Glomerular endothelial cell (primary cell): Measurements from ENCODE around the gene ZMYND19. TPM values are rescaled to one million over a fixed set of nuclear protein-coding genes. Genes with fewer than 3 reads are reported as not detected.
"Not testable (repeated sequence)": the region's sequence is repeated elsewhere in the genome, so short reads cannot be mapped to it uniquely, and the experiment has no call there.

Experiments used
- DNase-seq: peaks from one replicate; pipeline ENCODE4 v3.0.0-alpha.2; 2011; ENCODE audit warnings: low read depth, low spot score; ENCODE audit errors: extremely low read depth
- total RNA-seq: library from RNA; depleted of rRNA; stranded (reverse); fragments of >200 nt; gene quantifications from 2 replicates; pipeline ENCODE4 v1.2.3, GENCODE V29; 2015

ZMYND19 gene
- total RNA-seq, 1 donor from 2014 or later, result 31.2 TPM

GRCh38 chr9:137534256-137535119 lies 55.8 kb downstream of the ZMYND19 start:
- peak; percentile 39 for DNase-seq

GRCh38 chr9:137532891-137533468 lies 57.3 kb downstream of the ZMYND19 start:
- DNase-seq, result not testable (repeated sequence)

Other genes with a start within 250 kb of the ZMYND19 start
- gene EXD3, start 167.3 kb downstream of the ZMYND19 start, total RNA-seq, result 20.9 and 32.6 TPM in 2 replicates
- 1.2 and 1.7 TPM in 2 replicates for gene NOXA1, start 167.1 kb downstream of the ZMYND19 start, total RNA-seq
- 0.10 and 0.18 TPM in 2 replicates for gene ENTPD8, start 149.2 kb downstream of the ZMYND19 start, total RNA-seq
- 53.7 and 74.7 TPM in 2 replicates for gene NSMF, start 131.2 kb downstream of the ZMYND19 start, total RNA-seq
- gene PNPLA7, start 40.1 kb downstream of the ZMYND19 start, total RNA-seq, result 2.4 and 2.8 TPM in 2 replicates
- gene MRPL41, start 38.6 kb downstream of the ZMYND19 start, total RNA-seq, result 74.2 and 86.0 TPM in 2 replicates
- 31.9 and 38.3 TPM in 2 replicates for gene DPH7, start 11.6 kb downstream of the ZMYND19 start, total RNA-seq
- 36.8 and 49.8 TPM in 2 replicates for gene ARRDC1, start 15.2 kb upstream of the ZMYND19 start, total RNA-seq
- 61.3 and 96.9 TPM in 2 replicates for gene EHMT1, start 28.5 kb upstream of the ZMYND19 start, total RNA-seq